Left forelimb (tissue), 1 donor: Measurements from ENCODE around the gene PIK3C2B.
A peak's percentile ranks its signal among the peaks of the same experiment; 100 is the strongest.

Experiments used
- DNase-seq: peaks from one replicate; pipeline ENCODE4 v3.0.0-alpha.2; 2018; ENCODE audit warnings: low spot score

The PIK3C2B gene

DNA sequence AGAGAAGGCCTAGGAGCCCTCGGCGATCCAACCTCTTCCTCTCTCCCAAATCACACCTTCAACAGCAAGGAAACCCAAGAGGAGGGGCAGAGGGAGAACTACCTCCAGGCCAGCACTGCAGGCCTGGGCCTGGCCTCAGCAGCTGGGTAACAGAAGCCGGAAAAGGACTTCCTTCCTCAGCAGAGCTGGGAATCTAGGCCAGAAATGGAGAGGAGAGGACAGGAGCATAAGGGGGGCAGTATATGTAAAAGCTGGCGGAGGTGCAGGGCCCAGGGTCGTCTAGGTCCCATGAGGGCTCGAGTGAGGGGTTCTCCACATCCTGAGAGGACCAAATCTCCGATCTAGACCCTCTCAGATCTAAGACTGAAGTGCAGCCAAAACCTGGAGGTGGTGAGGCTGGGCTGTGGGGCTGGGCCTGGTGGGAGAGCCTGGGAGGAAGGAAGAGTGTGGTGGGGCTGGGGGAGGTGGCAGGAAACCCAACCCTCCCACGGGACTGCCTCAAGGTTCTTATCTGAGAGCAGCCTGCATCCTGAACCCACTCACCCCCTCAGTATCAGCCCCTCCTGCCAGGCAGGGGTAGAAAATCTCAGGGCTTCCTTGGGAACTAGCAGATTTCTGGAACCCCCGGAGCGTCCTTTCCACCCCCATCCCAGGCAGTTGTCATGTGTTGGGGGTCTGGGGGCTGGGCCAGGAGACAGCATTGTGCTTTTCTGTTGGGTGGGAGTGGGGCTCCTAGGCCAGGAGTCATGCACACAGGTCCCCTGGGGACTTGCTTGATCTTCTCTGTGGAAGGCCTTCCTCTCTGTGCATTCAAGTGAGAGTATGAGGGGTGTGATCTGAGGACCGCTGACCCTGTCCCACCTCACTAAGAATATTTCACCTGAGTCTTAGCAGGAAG, 33.0 kb downstream of the PIK3C2B start:
- no peak for DNase-seq

DNA sequence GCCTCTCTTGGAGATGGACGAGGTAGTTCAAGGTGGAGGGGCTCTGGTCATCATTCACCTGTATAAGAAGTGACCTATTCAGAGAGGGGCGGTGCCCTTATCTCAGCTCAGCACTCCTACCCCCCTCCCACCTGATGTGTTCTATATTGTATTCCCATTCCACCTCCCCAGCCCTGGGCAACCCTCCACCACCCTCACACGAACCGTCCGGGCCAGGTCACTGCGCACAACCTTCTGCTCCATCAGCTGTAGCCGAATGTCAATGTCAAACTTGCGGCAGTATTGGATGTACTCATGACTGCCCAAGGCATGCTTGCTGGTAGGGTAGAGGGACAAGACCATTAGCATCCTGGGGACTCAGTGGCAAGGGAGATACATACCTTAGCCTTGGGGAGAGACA, 34.3 kb downstream of the PIK3C2B start:
- no peak for DNase-seq

DNA sequence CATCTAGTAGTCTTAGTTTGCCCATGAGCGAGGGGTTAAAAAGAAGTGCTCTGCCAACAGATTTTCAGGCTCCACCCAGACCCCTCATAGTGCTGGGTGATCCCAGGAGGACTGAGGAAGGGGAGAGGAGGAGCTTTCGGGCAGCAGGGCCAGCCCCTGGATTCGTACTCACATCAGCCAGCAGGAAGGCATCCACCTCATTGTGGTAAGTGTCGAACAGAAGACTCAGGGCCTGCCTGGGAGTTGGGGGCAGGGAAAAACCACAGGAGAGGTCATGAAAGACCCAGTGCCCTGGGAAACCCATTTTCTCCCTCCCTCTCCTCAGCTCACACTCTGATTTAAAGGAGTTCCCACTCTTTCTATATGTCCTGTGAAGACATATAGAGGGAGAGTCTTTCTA, 34.9 kb downstream of the PIK3C2B start:
- DNase-seq = no peak

DNA sequence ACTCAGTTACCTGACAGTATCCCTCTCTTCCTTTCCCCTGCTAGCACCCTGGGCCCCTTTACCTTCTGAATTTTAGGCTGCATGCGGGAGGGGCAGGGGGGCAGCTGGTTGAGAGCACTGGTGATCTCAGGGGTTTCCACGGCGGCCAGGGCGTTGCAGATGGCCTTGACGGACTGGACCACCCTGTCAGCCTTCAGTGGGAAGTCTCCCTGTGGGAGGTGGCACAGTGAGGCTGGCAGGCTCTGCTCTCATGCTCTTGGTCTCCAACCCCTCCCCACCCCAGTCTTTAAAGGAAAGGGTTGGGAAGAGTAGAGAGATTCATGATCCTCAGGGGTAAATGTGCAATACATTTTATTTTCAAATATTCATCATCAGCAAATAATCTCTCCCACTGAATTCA, 36.9 kb downstream of the PIK3C2B start:
- DNase-seq = no peak

DNA sequence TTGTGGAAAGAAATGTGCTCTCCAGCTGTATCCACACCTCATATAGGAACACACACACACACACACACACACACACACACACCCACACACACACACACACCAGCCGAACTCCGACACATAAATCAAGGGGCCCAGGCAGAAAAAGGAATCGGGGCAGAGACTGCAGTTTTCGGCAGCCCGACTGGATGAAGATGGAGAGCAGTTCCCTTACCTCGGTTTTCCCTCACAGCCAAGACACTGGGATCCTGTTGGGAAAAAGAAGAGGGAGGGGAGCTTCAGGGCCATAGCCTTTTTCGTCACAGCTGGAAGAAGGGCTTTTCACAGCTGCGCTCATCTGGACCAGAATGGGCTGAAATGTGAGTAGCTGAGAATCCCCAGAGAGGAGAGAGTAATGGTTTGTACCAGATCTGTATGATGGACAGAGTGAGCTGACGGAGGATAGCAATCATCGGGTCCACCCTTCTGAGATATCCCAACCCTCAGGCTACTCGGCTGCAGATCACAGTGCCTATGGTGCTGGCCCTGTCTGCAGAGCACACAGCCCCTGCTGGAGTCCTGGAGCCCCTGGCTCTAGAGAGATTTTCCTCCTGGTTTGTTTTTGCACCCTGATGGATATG, 37.7 kb downstream of the PIK3C2B start:
- peak; percentile 87 for DNase-seq

DNA sequence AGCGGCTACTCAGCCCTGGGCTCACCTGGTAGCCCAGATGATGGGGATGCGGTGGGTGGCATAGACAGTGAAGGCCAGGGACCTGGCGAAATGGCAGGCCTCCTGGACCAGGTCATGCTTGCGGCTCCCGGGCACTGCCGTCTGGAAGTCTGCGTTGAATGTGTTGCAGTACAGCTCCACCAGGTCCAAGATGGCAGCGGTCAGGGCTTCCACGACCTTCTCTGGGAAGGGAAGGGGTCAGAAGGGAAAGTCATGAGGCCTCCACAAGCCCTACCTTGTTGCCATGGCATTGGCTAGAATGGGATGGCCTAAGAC, 38.8 kb downstream of the PIK3C2B start:
- DNase-seq = no peak

DNA sequence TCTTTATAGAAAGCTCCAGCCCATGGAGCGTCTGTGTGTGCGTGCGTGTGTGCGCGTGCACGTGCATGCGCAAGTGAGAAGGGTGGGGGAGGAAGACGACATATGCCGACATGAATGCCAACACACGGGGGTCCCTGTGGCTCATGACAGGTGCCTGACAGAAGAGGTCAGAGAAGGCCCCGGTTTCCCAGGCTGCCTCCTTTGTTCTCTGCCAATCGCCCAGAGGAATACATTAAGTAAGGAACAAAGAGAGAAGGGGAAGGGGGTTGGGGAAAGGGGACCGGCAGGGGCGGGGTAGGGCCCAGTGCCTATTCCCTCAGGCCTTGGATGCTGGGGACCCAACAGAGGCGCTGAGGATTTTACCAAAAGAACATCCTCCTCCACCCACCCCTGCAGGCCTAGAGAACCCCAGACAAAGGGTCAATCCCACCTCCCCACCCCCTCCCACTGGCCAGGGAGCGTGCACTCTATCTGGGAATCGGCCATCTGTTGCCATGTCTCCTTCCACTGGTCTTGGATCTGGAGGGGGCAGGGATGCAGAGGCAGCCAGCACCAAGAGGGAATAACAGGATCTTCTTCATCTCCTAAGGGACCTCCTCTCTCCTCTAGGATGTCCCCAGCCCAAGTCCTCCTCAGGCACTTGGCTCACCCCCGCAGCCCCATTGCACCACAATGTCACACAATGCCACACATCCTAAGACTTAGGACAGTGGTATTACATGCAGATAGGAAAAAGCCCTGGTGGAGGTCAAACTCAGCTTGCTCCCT, 39.4 kb downstream of the PIK3C2B start:
- no peak for DNase-seq

DNA sequence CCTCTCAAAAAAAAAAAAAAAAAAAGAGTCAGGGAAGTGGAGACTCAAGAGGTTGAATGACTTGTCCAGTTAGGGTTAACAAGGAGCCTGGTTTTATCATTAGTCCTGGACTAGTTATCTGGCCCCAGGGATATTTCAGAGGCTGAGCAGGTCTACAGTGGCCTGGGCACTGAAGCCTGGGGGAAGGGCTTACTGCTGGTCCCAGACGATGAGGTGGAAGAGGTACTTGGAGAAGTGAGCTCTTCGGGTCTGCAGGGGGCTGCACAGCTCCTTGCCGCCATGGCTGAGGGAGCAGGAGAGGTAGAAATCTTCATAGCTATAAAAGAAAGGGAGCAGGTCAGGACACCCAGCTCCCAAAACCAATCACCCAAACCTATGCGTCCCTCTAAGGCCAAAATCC, 40.1 kb downstream of the PIK3C2B start:
- no peak for DNase-seq

DNA sequence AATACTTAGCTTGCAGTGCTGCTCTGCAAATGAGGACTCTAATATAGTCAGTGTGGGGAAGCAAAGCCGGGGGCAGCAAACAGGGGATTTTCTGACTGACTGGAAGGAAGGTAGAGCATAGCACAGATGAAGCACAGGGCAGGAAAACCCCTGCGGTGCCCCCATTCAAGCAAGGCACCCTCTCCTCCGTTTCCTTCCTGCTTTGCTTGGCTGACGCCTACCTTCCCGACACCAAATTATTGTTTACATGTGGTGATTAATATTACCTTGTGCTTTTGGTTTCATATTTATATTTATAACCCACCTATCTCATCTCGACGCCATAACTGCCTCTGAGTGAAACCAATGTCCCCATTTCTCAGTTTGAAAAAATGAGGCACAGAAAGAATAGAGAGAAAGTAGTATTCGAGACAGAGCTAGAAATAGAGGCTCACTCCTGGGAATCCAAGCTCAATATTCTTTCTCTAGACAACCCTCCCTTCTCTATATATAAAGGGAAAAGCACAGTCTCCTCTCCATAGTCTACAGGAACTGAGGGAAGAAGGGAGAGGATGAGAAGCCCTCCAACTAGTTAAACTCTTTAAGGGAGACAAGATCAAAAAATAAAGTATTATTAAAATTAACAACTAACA, 41.3 kb downstream of the PIK3C2B start:
- DNase-seq = no peak

DNA sequence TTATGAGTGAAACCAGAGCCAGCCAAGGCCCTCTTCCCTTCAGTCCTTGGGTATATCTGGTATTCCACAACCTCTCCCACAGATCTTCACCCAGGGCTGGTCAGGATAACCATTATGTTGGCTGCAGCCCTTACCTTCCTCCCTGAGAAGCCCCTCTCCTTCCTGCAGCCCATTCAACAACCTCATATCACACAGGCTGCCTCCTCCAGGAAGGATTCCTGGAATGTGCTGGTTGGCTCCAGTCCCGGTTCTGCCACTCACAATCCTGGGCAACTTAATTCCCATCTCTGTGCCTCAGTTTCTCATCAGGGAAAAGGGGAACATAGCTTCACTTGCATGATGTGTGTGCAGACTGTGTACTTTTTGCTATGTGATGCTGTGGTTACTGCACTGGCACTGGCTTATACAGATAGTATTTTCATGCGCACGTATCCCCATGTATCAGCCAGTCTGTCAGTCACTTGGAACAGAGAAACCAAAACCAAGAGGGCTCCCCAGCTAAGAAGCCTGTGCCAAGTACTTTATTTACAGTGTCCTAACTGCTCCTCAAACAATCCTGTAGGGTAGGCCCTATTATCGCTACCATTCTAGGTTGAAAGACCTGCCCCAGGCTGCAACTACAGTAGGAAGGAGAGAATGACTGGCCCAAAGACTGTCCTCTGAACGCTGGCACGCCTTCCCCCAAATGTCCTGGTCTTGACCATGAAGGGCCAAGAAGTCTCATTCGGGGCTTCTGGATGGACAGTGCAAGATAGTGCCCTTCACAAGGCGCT, 43.1 kb downstream of the PIK3C2B start:
- no peak for DNase-seq

DNA sequence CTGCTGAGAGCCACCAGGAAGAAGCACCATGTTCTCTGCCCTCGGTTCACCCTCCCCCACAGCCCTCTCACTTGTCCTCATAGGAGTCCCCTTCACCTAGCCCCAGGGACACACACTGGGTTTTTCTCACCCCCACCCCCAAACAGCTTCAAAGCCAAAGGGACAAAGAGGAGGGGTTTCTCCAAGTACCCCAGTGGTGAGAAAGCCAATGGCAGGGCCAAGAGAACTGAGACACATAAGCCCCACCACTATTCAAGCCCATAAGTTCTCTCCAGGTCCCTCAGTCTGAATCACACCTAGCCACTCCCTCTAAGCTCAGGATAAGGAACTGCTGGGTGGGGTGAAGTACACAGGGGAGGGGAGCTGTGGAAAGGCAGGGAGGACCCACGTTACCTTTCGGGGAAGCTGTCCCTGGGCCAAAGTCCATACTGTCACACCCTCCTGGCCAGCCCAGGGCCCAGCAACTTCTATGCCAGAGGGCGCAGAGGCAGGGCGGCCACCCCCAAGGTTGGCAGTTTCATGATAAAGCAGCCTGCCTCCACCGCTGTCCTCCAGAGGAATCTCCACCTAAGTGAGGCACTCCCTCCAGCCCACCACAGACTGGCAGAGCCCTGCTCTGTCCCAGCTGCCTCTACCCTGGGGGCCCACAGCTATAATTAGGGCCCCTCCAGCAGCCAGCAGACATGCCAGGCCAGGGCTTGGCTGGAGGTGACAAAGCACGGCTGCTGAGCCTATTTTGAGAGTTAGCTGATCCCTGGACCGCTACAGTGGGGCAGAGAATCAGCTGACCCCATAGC, 43.9 kb downstream of the PIK3C2B start:
- DNase-seq = no peak

DNA sequence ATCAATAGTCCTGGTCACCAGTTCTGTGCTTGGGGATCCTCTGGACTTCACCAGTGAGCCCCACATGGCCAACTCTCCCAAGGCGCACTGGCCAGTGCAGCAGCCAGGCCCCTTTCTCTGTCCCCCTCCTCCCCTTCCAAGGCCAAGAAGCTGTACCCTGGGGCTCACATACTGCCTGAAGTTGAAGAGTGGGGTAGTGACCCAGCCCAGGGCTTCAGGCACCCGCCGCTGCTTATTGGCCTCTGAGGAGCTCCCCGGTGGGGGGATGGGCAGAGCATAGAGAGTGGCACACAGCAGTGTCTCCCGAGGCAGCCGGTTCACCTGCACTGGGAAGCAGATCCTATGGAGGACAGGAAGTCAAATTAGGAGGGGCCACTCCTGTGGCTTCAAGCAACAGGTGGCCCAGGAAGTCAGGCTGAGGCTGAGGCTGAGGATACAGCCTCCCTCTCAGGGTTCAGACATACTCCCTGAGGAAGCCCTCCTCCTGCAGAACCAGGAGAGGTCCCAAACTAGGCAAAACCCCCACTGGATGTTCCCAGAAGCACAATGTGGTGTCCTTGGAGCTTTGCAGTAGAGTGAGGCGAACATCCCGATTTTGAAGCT, 44.8 kb downstream of the PIK3C2B start:
- DNase-seq = no peak

DNA sequence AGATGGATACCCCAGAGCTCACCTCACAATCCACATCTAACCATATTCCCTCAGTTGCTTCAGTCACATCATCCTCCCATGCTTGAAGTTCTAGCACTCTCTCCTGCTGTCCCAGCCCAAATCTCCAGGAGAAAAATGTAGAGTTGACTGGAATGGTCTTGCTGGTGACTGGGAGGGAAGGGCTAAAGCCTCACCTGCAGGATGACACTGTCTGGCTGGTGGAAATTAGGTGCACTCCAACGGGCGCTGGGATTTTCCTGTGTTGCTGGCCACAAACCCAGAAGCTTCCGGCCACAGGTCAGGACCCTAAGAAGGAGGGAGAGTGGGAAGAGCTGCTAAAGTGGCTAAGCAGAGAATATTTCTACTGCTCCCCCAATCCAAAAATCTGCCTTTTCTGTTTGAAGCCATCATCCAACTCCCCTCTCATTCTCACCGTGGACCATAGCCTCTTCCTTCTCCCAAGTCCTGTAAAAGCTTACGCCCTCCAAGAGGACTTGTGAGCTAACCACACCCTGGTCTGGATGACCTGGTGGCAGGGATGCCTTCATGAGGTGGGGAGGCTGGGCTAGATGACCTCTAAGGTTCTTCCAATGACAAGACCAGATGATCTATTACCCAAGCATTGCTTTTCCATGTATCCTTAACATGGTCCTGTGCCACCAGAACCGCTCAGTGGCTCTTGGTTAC, 45.5 kb downstream of the PIK3C2B start:
- no peak for DNase-seq

DNA sequence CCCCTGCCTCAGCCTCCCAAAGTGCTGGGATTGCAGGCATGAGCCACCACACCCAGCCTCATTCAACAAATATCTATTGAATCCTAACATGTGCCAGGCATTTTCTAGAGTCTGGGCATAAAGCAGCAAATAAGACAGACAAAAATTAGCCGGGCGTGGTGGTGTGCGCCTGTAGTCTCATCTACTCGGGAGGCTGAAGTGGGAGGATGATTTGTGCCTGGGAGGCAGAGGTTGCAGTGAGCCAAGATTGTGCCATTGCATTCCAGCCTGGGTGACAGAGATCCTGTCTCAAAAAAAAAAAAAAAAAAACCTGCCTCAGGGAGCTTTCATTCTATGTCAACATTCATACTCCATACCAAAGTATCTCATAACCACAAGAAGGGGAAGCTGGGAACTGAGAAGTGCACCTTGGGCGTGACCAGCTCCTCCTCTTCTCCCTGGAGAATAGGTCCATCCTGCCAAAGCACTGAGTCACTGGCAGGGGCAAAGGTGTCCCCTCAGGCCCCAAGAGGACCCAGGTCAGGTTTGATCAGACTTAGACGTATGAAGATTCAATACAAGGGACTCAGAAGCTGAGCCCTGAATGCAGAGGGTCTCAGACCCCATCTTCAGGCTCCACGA, 46.2 kb downstream of the PIK3C2B start:
- DNase-seq = no peak

DNA sequence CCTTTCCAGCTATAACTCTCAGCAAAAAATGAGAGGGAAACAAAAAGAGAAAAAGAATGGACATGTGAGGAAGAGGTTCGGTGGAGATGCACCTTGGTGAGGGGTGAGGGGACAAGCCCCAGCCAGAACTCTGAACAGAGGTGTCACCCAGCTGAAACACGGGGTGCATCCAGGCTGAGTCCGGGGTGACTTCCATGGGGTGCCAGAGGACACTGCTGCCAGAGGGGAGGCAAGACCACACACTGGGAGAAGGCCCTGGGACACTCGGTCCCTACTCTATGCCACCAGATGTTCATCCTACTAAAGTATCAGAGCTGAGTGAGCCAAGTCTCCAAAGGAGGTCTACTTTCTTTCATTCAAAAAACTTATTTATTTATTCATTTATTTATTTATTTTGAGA, 46.9 kb downstream of the PIK3C2B start:
- no peak for DNase-seq

DNA sequence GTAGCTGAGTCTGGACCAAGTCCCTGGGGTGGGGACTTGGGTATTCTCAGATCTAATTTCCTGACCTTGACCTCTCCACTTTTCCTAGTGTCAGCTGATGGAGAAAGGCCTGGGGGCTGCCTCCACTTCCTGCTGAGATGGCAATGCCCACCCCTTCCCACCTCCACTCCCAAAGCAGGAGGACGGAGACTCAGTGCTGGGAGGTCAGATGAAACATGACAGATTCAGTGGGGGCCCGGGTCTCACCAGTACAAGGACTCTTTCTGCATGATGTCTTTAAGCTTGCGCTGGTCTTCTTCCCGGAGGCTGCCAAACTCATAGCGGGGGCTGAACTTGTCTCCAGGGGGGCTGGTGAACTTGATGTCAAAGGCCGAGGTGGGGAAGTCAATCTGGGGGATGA, 47.4 kb downstream of the PIK3C2B start:
- no peak for DNase-seq

DNA sequence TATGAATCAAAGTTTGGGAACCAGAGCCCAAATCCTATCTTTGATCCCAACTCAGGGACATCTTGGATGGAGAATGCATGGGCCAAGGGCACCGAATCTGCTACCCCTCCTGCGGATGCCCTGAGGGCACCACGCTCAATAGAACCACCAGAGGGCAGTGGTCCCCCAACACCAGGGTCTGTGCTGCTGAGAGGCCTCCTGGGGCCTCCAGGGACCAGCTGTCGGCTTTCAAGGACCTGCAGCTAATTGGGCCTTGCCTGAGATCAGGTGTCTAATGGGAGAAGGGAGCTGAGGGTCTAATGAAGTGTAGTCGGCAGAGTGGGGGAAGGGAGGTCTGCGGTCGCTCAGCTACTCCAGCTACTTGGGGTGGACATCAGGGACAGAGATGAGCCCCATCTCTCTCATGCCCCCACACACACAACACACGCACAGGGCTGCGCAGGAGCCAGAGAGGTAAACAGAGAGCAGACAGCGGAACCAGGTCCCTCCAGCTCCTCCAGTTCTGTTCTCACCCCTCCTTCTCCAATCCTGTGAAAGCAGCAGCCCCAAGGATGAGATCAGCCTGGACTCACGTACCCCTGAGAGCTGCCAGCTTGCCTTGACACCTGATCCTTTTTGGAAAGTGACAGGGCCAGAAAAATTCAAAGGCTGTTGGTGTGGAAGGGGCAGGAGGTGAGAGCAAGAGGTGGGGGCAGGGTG, 48.0 kb downstream of the PIK3C2B start:
- no peak for DNase-seq

DNA sequence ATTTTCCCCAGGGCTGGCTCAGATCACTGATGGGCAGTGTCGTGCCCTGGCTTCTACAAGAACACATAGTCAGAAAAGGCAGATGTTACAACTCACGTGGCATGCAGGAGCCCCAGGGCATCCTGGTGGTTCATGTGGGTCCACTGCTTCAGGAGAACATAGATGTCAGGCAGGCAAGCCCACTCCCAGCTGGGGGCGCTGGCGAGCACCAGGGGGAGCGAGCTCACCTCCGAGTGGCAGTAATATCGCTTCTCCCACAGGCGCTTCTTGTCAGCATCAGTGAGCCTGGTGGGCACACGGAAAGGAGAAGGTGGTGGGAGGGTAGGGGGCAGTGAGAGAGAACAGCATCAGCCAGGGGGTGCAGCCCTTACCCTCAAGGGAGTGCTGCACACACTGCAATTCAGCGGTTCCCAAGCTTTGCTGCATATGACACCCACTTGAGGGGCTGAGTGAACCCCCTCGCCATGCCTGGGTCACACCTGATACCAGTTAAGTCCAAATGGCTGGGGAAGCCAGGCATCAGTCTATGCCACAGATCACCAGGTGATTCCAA, 48.7 kb downstream of the PIK3C2B start:
- no peak for DNase-seq
